ENCODE data around the gene ANTXRL.
"Not testable (repeated sequence)": the region's sequence is repeated elsewhere in the genome, so short reads cannot be mapped to it uniquely, and the experiment has no call there.

The ANTXRL gene

DNA sequence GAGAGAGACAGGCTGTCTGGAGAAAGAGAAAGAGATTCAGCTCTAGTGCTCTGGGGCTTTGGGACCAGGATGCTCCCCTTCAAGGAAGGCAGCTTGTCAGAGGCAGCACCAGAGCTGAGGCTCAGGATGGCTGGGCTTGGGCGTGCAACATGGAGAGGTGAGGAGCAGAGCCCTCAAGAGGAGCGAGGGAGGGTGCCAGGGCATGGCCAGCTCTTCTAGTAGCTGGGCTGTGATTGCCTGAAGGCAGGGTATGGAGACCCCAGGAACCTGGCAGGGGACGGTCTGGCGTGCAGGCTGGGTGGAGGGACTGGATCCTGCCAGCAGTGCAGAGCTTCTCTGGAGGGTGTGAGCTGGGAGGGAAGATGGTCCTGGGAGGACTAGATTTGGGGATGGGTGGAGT, 40.2 kb downstream of the ANTXRL start:
- H3K9ac ChIP-seq (ENCODE audit: low read length) = no peak overlapping the region
- no peaks in the 10 kb centered on the region for H3K4me1 ChIP-seq (ENCODE audit: control insufficient read depth, insufficient read depth, low read length)
- H3K4me3 ChIP-seq (ENCODE audit: low read length) = no peak overlapping the region
- H3K9me3 ChIP-seq (ENCODE audit: control insufficient read depth, low read length) = no peaks in the 10 kb centered on the region
- no peaks in the 10 kb centered on the region for H3K36me3 ChIP-seq (ENCODE audit: control insufficient read depth, insufficient read depth, low read length)
- H3K27me3 ChIP-seq (ENCODE audit: control insufficient read depth, insufficient read depth, low read length) = peaks cover 5% of the 10 kb centered on the region

DNA sequence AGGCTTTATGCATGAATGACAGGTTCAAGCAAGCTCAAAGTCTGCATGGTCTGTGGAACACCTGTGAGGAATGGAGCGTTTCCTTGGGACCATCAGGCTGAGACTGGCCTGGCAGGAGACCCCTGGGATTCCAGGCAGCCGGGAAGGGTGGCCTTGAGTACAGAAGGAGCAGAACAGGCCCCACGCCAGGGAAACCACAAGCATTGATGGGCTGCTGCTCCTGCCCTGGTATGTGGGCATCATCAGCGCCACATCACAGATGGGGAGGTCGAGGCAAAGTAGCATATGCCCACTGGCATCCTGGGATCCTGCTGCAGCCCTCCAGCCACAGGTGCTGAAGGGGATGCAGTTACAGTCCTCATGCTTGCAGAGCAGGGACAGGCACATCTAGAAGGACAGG, 40.9 kb downstream of the ANTXRL start:
- Histone ChIP-seq H3K36me3 (ENCODE audit: control insufficient read depth, insufficient read depth, low read length) (no peaks in the 10 kb centered on the region), H3K4me1 (ENCODE audit: control insufficient read depth, insufficient read depth, low read length) (no peaks in the 10 kb centered on the region), H3K4me3 (ENCODE audit: low read length) (no peak overlapping the region), H3K9me3 (ENCODE audit: control insufficient read depth, low read length) (no peaks in the 10 kb centered on the region), H3K9ac (ENCODE audit: low read length) (no peak overlapping the region), H3K27me3 (ENCODE audit: control insufficient read depth, insufficient read depth, low read length) (peaks cover 5% of the 10 kb centered on the region)

DNA sequence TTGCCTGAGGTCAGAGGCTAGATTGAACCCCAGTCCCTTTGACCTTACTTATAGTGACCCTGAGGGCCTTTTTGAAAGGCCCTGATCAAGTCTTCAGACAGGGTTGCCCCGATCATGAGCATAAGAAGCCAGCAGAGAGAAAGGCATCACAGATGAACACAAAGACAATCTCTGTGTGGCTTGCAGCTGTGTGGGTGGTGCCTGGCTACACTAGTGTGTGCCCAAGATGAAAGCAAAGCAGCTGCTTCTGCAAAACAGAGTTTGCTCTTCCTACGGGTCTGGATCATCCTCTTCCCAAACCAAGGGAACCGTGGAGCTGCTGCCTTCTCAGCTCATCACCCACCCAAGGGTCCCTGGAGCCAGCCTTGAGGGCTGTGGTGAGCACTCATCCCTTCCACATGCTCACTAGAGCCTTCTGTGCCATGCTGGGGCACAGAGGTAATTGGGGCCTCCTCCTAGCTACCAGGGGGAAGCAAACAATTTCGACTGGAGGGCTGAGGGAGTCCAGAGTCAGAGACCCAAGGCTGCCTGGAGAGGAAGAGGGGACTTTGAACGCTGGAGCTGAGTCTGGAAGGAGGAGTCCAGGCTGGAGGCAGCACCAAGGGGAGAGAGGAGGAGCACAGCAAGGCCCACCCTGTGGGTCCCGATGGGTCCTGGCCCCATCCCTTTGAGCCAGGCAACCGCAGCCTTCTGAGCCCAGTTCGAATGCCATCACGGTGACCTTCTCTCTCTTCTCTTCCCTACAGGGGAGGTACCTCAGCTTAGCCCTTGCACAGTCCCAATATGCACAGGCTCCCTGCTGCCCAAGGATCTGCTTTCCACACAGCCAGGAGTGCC, 42.3 kb downstream of the ANTXRL start:
- no peaks in the 10 kb centered on the region for H3K9me3 ChIP-seq (ENCODE audit: control insufficient read depth, low read length)
- peaks cover 5% of the 10 kb centered on the region for H3K27me3 ChIP-seq (ENCODE audit: control insufficient read depth, insufficient read depth, low read length)
- no peak overlapping the region for H3K9ac ChIP-seq (ENCODE audit: low read length)
- H3K4me1 ChIP-seq (ENCODE audit: control insufficient read depth, insufficient read depth, low read length) = no peaks in the 10 kb centered on the region
- no peak overlapping the region for H3K4me3 ChIP-seq (ENCODE audit: low read length)
- H3K36me3 ChIP-seq (ENCODE audit: control insufficient read depth, insufficient read depth, low read length) = no peaks in the 10 kb centered on the region

DNA sequence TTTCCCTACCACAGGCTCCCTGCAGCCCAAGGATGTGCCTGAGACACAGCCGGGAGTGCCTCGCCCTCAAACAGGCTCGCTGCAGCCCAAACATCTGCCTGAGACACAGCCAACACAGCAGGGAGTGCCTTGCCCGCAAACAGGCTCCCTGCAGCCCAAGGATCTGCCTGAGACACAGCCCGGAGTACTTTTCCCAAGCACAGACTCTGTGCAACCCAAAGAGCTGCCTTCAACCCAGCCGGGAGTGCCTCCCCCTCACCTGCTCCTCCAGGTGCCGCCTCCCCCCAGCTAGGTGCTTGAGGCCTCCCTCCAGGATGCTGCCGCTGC, 42.9 kb downstream of the ANTXRL start:
- H3K4me3 ChIP-seq (ENCODE audit: low read length) = no peak overlapping the region
- H3K9ac ChIP-seq (ENCODE audit: low read length) = no peak overlapping the region
- H3K36me3 ChIP-seq (ENCODE audit: control insufficient read depth, insufficient read depth, low read length) = no peaks in the 10 kb centered on the region
- no peaks in the 10 kb centered on the region for H3K4me1 ChIP-seq (ENCODE audit: control insufficient read depth, insufficient read depth, low read length)
- no peaks in the 10 kb centered on the region for H3K9me3 ChIP-seq (ENCODE audit: control insufficient read depth, low read length)
- H3K27me3 ChIP-seq (ENCODE audit: control insufficient read depth, insufficient read depth, low read length) = peaks cover 5% of the 10 kb centered on the region

DNA sequence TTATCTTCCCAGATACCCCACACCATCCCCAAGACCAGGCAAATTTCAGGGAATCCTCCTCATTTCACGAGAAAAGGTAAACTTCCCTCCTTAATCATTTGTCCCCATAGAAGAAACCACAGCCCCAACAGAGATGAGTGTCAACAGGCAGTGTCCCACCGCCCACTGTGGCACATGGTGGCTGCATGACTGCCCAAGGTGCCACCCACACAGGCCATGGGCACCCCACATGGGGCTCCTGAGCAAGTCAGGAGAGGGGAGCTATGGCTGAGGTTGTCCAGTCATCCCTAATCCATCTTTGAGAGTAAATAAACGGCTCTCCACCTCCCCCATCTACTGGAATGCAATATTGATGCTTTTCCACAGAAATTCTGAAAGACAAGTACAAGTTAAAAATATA, 44.1 kb downstream of the ANTXRL start:
- H3K27me3 ChIP-seq (ENCODE audit: control insufficient read depth, insufficient read depth, low read length) = peaks cover 5% of the 10 kb centered on the region
- H3K36me3 ChIP-seq (ENCODE audit: control insufficient read depth, insufficient read depth, low read length) = no peaks in the 10 kb centered on the region
- H3K9ac ChIP-seq (ENCODE audit: low read length) = no peak overlapping the region
- no peaks in the 10 kb centered on the region for H3K4me1 ChIP-seq (ENCODE audit: control insufficient read depth, insufficient read depth, low read length)
- H3K9me3 ChIP-seq (ENCODE audit: control insufficient read depth, low read length) = no peaks in the 10 kb centered on the region
- no peak overlapping the region for H3K4me3 ChIP-seq (ENCODE audit: low read length)

DNA sequence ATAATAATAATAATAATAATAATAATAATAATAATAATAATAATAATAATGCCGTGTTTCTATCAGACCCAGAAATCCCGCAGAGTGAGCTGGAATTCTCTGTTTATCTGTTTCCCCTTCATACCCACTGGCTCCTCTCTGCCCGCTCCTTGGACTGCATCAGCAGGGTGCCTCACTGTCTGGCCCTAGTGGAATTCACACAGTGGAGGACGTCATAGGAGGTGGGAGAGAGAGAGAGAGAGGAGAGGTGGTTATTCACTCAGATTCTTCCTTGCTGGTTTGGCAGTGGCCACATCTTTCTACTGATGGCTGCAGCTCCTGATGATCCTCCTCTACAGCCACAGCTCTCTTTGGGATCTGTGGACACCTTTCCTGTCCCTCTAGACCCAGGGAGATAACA, 78.7 kb downstream of the ANTXRL start:
- H3K9ac ChIP-seq (ENCODE audit: low read length); H3K4me3 ChIP-seq (ENCODE audit: low read length); H3K9me3 ChIP-seq (ENCODE audit: control insufficient read depth, low read length); H3K36me3 ChIP-seq (ENCODE audit: control insufficient read depth, insufficient read depth, low read length); H3K27me3 ChIP-seq (ENCODE audit: control insufficient read depth, insufficient read depth, low read length); H3K4me1 ChIP-seq (ENCODE audit: control insufficient read depth, insufficient read depth, low read length): not testable (repeated sequence)

DNA sequence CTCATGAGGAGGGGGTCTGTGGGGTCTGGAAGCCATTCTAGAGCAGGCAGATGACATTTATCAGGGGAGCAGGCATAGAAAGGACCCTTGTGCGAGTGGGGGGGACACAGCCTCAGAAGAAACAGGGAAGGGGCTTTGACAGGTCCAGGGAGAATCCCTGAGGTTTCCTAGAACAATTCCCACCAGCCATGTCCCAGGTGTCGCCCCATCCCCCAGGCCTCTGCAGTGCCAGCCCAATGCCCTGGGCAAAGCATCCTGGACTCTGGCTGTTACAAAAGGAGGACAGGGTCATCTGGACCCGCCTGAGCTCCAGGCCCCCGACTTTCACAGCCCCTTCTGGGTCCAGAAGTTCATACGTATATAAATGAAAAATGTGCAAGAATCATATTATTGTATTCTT, 80.4 kb downstream of the ANTXRL start:
- not testable (repeated sequence) for H3K9me3 ChIP-seq (ENCODE audit: control insufficient read depth, low read length); H3K27me3 ChIP-seq (ENCODE audit: control insufficient read depth, insufficient read depth, low read length); H3K4me3 ChIP-seq (ENCODE audit: low read length); H3K36me3 ChIP-seq (ENCODE audit: control insufficient read depth, insufficient read depth, low read length); H3K4me1 ChIP-seq (ENCODE audit: control insufficient read depth, insufficient read depth, low read length); H3K9ac ChIP-seq (ENCODE audit: low read length)

DNA sequence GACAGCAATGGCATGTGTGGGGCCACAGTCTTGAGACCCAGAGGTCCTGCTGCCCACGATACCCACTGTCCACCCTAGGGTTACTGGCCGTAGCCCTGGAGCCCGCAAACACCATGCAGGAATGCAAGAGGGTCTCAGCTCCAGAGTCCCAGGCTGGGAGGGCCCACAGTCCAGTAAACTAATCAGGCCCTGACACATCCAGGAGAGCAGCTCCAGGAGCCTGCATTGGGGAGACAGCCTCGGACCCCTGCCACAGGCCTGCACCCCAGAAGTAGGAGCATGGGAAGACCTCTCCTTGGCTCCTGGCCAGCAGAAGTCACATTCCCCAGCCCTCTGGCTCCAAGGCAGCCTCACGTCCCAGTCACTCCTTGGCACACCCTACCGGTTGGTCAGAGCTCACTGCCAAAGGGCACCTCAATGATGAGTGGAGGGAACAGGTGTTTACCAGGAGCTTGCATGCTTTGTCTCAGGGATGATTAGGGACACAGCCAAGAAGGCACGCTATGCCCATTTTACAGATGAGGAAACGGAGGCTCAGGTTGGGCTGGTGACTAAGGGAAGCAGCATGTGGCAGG, 81.0 kb downstream of the ANTXRL start:
- H3K27me3 ChIP-seq (ENCODE audit: control insufficient read depth, insufficient read depth, low read length); H3K4me3 ChIP-seq (ENCODE audit: low read length); H3K36me3 ChIP-seq (ENCODE audit: control insufficient read depth, insufficient read depth, low read length); H3K9me3 ChIP-seq (ENCODE audit: control insufficient read depth, low read length); H3K4me1 ChIP-seq (ENCODE audit: control insufficient read depth, insufficient read depth, low read length); H3K9ac ChIP-seq (ENCODE audit: low read length): not testable (repeated sequence)

DNA sequence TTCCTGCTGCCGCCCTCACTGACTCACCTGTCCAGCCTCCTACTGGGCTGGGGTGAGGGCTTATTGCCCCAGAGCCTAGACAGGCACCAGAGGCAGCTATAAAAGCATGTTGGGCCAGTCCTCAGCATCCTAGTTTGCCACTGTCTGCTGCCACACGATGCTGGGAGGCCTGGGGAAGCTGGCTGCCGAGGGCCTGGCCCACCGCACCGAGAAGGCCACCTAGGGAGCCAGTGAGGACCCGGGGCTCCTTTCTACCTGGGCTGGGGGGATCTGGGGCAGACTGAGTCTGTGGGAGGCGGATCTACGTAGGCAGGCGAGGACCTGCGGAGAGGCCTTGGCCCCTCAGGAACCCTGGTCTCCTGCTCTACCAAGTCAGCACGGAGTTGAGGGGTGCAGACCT, 82.2 kb downstream of the ANTXRL start:
- H3K4me1 ChIP-seq (ENCODE audit: control insufficient read depth, insufficient read depth, low read length); H3K27me3 ChIP-seq (ENCODE audit: control insufficient read depth, insufficient read depth, low read length); H3K4me3 ChIP-seq (ENCODE audit: low read length); H3K9ac ChIP-seq (ENCODE audit: low read length); H3K36me3 ChIP-seq (ENCODE audit: control insufficient read depth, insufficient read depth, low read length); H3K9me3 ChIP-seq (ENCODE audit: control insufficient read depth, low read length): not testable (repeated sequence)

DNA sequence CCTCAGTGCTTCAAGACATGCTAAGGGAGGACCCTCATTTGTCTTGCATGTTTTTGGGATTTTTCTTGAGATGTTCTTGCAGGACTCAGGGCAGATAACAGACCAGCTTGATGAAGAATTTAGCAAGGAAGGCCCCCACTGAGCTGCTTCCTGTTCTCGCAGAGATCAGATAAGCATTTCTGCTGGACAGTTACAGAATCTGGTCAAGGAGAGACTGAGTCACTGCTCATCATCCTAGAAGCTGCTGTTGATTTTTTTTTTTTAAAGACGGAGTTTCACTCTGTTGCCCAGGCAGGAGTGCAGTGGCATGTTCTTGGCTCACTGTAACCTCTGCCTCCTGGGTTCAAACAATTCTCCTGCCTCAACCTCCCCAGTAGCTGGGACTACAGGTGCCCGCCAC, 87.6 kb downstream of the ANTXRL start:
- H3K4me3 ChIP-seq (ENCODE audit: low read length); H3K4me1 ChIP-seq (ENCODE audit: control insufficient read depth, insufficient read depth, low read length); H3K9me3 ChIP-seq (ENCODE audit: control insufficient read depth, low read length); H3K27me3 ChIP-seq (ENCODE audit: control insufficient read depth, insufficient read depth, low read length); H3K9ac ChIP-seq (ENCODE audit: low read length); H3K36me3 ChIP-seq (ENCODE audit: control insufficient read depth, insufficient read depth, low read length): not testable (repeated sequence)

DNA sequence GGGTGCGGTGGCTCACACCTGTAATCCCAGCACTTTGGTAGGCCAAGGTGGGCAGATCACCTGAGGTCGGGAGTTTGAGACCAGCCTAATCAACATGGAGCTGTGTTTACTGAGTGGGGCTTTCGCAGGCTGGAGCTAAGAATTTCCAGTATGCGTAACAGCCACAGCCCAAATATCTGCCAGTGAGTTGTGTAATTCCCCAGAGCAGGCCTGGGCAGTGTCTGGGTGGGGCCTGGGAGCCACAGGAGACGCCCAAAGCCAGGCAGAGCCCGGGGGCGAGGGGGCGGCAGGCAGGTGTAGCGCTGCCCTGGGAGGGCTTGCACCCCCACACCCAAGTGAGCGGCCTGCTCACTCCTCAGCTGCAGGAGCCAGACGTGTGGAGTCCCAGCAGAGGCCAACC, 88.6 kb downstream of the ANTXRL start, which contains the start of gene ANXA8L1:
Gene ANXA8L1, plus strand, starts transcription at position 371 of the 400 bp plus-strand sequence. CDS start 76 bp downstream, outside the sequence.
- not testable (repeated sequence) for H3K27me3 ChIP-seq (ENCODE audit: control insufficient read depth, insufficient read depth, low read length); H3K9ac ChIP-seq (ENCODE audit: low read length); H3K4me1 ChIP-seq (ENCODE audit: control insufficient read depth, insufficient read depth, low read length); H3K9me3 ChIP-seq (ENCODE audit: control insufficient read depth, low read length); H3K36me3 ChIP-seq (ENCODE audit: control insufficient read depth, insufficient read depth, low read length); H3K4me3 ChIP-seq (ENCODE audit: low read length)

DNA sequence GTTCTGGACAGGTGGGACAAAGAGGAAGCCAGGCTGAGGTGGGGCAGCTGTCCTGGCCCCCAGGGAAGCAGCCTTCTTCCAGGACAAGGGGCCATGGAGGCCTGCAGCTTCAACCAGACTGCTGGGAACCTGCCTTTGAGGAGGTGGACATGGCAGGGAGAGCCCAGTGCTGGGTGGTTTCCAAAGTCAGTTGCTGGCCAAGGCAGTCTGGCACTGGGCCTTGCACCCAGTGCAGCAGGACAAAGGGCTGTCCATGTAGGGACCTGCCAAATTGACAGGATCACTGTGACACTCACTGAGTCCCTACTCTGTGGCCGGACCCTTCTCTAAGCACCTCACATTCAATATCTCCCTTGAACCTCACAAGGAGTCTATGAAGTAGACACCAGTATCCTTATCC, 90.2 kb downstream of the ANTXRL start:
- not testable (repeated sequence) for H3K4me1 ChIP-seq (ENCODE audit: control insufficient read depth, insufficient read depth, low read length); H3K4me3 ChIP-seq (ENCODE audit: low read length); H3K9ac ChIP-seq (ENCODE audit: low read length); H3K9me3 ChIP-seq (ENCODE audit: control insufficient read depth, low read length); H3K27me3 ChIP-seq (ENCODE audit: control insufficient read depth, insufficient read depth, low read length); H3K36me3 ChIP-seq (ENCODE audit: control insufficient read depth, insufficient read depth, low read length)

DNA sequence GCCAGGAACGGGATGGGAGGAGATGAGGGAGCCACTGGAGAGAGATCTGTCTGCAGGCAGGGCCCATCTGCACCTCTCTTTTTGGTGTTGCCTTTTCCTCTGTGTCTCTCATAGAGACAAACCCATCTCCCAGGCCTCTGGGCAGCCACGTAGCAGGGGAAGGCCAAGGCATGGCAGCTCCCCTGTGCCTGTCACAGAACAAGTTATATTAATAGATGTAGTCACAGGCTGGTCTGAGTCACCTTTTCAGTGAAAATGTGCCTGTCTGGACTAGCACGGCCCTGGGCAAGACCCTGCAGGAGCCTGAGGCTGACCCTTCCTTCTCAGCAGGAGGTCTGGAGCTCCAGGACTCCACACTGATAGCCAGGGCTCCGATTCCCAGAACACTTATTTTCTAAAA, 90.9 kb downstream of the ANTXRL start:
- not testable (repeated sequence) for H3K9me3 ChIP-seq (ENCODE audit: control insufficient read depth, low read length); H3K9ac ChIP-seq (ENCODE audit: low read length)

More for the DNA sequence above, 90.9 kb downstream of the ANTXRL start:
- not testable (repeated sequence) for H3K27me3 ChIP-seq (ENCODE audit: control insufficient read depth, insufficient read depth, low read length); H3K4me3 ChIP-seq (ENCODE audit: low read length); H3K4me1 ChIP-seq (ENCODE audit: control insufficient read depth, insufficient read depth, low read length); H3K36me3 ChIP-seq (ENCODE audit: control insufficient read depth, insufficient read depth, low read length)
